H7 (cell line): Measurements from ENCODE around the gene KIFC3. TPM values are rescaled to one million over a fixed set of nuclear protein-coding genes. Genes with fewer than 3 reads are reported as not detected.
"Not testable (repeated sequence)": the region's sequence is repeated elsewhere in the genome, so short reads cannot be mapped to it uniquely, and the experiment has no call there.

ENCODE experiments used
- DNase-seq: peaks from one replicate; pipeline ENCODE4 v3.0.0; 2012
- H3K27me3 ChIP-seq: 2 replicates; pipeline ENCODE4 v1.6.0; 2011; ENCODE audit warnings: mild to moderate bottlenecking, low read length; ENCODE audit not compliant: control insufficient read depth, insufficient read depth
- H3K36me3 ChIP-seq: replicated peaks from 2 replicates; pipeline ENCODE4 v1.5.1; 2011; ENCODE audit warnings: low read length; ENCODE audit not compliant: control insufficient read depth, insufficient read depth
- H3K4me3 ChIP-seq: 2 replicates; pipeline ENCODE4 v1.5.1; 2011; ENCODE audit warnings: low read depth, mild to moderate bottlenecking, control low read depth, low read length, moderate library complexity; ENCODE audit not compliant: insufficient read depth
- total RNA-seq: library from RNA; depleted of rRNA; stranded (reverse); fragments of >200 nt; shearing (Covaris generic); gene quantifications from 2 replicates; pipeline ENCODE4 v1.2.3, GENCODE V29; 2014

The KIFC3 gene
- total RNA-seq, 1 experiment from 2014 or later = 20.4 TPM

DNA sequence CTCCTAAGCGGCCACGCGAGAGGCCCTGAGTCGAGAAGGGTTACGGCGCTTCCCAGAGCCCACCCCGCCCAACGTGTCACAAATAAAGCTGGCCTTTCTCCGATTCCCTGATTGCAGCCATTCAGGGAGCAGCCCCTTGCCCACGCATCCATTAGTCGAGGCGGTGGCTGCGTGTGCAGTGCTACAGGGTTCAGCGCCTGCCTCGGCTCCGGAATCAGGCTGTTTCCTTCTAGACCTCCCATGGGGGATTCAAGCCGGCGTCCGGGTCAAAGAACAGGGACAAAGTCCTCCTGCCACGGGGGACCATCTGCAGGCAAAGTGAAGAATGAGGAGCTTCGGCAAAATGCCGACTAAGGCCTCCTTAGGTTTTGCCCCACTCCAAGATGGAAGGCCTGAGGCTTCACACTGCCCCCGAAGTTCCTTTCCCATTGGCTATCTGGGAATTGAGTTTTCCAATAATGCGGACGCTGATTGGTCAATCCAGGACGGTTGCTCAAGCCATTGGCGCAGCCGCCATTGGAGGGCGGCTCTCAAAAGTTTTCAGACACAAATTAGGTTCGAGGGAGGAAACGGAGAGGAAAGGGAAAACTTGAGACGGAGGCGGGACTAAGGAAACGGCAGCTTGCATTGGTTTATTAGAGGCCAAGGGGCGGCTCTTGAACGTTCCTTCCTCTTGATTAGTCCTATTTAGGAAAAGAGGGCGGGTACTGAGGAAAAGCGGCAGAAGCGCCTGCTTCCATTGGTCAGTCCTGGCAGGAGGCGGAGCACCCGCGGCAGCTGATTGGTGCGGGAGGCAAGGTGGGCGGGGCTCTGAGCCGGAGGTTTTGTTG, 67.2 kb downstream of the KIFC3 start:
- Histone ChIP-seq H3K36me3 (no peaks in the 10 kb centered on the region; the same call in 1 of the 2 replicates), H3K27me3 (no peaks in the 10 kb centered on the region), H3K4me3 (peak overlapping the region; percentile 73)
- DNase-seq = peak; percentile 99

DNA sequence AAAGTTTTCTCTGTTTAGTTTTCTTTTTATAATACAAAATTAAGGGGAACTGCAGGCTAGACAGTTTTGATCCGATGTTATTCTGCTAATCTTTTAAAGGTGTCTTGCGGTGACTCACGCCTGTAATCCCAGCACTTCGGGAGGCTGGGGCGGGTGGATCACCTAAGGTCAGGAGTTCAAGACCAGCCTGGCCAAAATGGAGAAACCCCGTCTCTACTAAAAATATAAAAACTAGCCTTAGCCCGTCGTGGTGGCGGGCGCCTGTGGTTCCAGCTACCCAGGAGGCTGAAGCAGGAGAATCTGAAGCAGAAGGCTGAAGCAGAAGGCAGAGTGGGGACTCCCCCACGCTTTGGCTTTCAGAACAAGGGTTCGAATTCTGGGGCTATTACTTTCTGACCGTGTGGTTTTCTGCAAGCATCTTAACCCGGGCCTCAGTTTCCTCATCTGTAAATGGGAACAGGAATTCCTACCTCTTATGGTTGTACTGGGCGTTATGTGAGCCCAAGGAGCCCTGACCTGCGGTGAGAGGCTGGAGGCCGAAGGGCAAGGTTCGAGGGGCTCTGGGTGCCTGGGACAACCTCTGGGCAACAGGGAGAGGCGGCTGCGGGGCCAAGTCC, 67.9 kb downstream of the KIFC3 start:
- Histone ChIP-seq H3K36me3 (no peaks in the 10 kb centered on the region; the same call in 1 of the 2 replicates), H3K4me3 (peak overlapping the region; percentile 67), H3K27me3 (no peaks in the 10 kb centered on the region)
- DNase-seq = no peak

DNA sequence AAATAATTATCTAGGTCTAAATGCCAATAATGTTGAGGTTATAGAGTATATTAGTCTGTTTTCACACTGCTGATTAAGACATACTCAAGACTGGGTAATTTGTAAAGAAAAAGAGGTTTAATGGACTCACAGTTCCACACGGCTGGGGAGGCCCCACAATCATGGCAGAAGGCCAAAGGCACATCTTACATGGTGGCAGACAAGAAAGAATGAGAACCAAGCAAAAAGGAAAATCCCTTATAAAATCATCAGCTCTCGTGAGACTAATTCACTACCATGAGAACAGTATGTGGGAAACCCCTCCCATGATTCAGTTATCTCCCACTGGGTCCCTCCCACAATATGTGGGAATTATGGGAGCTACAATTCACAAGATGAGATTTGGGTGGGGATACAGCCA, 69.6 kb downstream of the KIFC3 start:
- H3K4me3 ChIP-seq = no peak overlapping the region
- no peaks in the 10 kb centered on the region for H3K27me3 ChIP-seq
- no peaks in the 10 kb centered on the region; the same call in 1 of the 2 replicates for H3K36me3 ChIP-seq
- DNase-seq = no peak

DNA sequence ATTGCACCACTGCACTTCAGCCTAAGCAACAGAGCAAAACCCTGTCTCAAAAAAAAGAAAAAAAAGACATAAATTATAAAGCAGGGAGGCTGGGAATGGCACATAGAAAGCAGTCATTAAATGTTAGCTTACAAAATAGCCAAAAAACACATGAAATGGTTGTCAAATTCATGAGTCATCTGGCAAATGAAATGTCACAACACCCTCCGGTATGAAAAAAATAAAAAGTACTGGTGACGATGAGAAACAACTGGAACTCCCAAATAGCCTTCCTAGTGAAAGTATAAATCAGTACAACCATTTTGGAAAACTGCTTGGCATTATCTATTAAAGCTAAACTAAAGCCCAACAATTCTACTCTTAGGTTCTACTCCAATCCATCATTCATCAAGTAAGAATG, 70.3 kb downstream of the KIFC3 start:
- no peaks in the 10 kb centered on the region for H3K27me3 ChIP-seq
- H3K36me3 ChIP-seq = no peaks in the 10 kb centered on the region; the same call in 1 of the 2 replicates
- H3K4me3 ChIP-seq = no peak overlapping the region
- no peak for DNase-seq

DNA sequence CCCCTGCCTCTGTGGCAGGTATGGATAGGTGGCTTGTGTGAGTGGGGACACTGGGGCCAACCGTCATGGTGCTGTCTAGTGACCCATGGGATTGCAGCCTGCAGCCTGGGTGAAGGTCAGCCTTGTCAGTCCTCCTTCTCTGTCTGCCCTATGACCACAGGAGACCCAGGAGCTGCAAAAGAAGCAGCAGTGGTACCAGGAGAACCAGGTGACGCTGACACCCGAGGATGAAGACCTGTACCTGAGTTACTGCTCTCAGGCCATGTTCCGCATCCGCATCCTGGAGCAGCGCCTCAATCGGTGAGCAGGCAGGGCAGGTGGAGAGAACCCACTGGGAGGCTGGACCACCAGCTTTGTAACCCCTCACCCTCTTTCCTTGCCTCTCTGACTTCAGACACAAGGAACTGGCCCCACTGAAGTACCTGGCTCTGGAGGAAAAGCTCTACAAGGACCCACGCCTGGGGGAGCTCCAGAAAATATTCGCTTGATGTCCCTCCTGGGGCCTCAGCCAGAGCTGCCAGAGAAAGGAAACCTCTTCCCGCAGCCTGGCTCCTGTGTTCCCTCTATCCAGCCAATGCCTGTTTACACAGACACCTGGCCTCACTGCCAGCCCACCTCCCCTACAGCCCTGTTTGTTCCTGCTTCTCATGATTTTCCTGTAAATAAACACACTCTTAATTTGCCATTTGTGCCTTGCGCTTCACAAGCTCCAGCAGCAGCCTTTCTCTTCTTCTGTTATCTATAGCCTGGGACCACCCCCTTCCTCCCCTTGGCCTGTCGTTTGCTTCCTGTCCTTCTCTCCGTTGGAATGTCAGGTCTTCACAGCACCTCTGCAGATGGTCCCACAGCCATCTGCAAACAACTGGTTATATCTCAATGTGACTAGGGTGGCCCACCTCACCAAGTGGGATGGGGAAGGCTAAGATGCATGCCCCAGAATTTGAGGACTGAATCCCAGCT, 71.2 kb downstream of the KIFC3 start:
- Histone ChIP-seq H3K4me3 (no peak overlapping the region), H3K36me3 (no peaks in the 10 kb centered on the region), H3K27me3 (no peaks in the 10 kb centered on the region)
- DNase-seq = no peak

DNA sequence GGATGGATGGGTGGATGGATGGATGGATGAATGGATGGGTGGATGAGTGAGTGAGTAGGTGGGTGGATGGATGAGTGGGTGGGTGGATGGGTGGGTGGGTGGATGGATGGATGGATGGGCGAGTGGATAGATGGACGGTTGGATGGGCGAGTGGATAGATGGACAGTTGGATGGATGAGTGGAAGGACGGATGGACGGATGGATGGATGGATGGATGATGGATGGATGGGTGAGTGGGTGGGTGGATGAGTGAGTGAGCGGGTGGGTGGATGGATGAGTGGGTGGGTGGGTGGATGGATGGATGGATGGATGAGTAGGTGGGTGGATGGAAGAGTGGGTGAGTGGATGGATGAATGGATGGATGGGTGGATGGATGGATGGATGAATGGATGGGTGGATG, 72.4 kb downstream of the KIFC3 start:
- not testable (repeated sequence) for DNase-seq, H3K36me3 ChIP-seq, H3K4me3 ChIP-seq

DNA sequence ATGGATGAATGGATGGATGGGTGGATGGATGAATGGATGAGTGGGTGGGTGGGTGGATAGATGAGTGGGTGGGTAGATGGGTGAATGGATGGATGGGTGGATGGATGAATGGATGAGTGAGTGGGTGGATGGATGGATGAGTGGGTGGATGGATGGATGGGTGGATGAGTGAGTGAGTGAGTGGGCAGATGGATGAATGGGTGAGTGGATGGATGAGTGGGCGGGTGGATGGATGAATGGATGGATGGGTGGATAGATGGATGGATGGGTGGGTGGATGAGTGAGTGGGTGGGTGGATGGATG, 73.2 kb downstream of the KIFC3 start:
- H3K27me3 ChIP-seq = no peaks in the 10 kb centered on the region
- DNase-seq = no peak
- H3K36me3 ChIP-seq = no peaks in the 10 kb centered on the region
- no peak overlapping the region for H3K4me3 ChIP-seq

More for the DNA sequence above, 72.4 kb downstream of the KIFC3 start:
- H3K27me3 ChIP-seq = not testable (repeated sequence)

DNA sequence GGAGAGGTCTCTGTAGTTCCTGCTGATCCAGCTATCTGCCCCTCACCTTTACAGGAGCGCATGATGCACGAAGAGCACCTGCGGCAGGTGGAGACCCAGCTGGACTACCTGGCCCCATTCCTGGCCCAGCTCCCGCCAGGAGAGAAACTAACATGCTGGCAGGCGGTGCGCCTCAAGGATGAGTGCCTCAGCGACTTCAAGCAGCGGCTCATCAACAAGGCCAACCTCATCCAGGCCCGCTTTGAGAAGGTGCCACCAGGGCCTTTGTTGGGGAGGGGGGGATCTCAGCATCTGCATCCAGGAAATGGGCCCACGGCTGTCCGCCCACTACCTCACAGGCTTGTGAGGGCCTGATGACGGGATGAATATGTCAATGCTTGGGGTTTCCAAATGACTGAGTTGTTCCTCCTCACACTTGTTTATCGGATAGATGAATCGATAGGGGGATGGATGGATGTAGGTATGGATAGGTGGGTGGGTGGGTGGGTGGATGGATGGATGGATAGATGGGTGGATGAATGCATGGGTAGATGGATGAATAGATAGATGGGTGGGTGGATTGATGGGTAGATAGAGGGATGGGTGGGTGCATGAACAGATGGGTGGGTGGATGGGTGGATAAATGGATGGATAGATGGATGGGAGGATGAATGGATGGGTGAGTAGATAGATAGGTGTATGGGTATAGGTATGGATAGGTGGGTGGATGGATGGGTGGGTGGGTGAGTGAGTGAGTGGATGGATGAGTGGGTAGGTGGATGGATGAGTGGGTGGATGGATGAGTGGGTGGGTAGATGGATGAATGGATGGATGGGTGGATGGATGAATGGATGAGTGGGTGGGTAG, 73.7 kb downstream of the KIFC3 start:
- DNase-seq = no peak
- Histone ChIP-seq H3K27me3 (no peaks in the 10 kb centered on the region), H3K36me3 (no peaks in the 10 kb centered on the region), H3K4me3 (no peak overlapping the region)

DNA sequence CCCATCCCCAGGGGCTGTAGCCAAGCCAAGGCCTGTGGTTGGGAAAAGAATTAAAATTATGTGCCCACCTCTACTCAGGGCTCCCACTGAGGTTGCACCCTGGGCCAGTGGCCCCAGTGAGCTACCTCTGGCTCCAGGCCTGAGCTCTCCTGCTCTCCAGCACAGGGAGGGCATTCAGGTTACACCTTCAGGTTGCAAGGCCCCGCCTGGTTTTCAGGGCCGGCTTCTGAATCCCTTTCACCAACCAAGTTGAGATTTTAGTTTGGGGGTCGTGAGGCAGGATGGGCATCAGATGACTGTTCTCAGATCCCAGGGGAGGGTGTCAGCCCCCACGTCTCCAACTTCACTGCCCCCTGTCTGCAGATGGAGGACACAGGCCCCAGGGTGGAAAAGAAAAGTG, 74.7 kb downstream of the KIFC3 start:
- Histone ChIP-seq H3K27me3 (no peaks in the 10 kb centered on the region), H3K4me3 (no peak overlapping the region), H3K36me3 (no peaks in the 10 kb centered on the region)
- peak; percentile 42 for DNase-seq

DNA sequence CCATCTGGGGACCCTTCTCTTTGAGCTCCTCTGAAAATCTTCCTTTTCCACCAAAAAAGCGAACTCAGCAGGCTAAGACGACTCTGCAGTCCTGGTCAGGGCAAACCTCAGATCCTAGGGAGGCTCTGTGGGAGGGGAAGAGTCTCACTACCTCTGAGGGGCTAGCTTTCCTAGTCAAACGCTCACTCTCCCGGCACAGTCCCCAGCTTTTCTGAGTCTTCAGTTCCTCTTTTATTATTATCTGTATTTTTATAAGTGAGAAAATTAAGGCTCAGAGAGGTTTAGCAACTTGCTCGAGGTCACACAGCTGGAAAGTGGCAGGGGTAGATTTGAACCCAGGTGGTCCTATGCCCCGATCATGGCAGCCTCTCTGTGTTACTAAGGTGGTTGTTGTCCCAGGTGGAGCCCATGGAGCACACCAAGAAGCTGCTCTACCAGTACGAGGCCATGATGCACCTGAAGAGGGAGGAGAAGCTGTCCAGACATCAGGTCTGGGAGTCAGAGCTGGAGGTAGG, 75.8 kb downstream of the KIFC3 start:
- Histone ChIP-seq H3K4me3 (no peak overlapping the region), H3K36me3 (no peaks in the 10 kb centered on the region), H3K27me3 (no peaks in the 10 kb centered on the region)
- DNase-seq = no peak

DNA sequence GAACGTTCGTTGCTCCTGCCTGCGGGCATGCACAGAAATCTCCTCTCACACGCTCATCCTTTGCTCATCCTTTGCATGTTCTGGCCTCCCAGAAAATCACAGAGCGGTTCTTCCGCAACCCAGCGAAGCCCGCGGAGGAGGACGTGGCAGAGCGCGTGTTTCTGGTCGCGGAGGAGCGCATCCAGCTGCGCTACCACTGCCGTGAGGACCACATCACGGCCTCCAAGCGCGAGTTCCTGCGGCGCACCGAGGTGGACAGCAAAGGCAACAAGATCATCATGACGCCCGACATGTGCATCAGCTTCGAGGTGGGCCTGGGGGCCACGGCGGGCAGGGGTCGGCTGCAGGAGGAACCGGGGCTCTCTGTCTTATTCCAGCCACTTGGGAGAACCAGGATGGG, 76.3 kb downstream of the KIFC3 start:
- no peaks in the 10 kb centered on the region for H3K27me3 ChIP-seq
- peak; percentile 40 for DNase-seq
- H3K4me3 ChIP-seq = no peak overlapping the region

DNA sequence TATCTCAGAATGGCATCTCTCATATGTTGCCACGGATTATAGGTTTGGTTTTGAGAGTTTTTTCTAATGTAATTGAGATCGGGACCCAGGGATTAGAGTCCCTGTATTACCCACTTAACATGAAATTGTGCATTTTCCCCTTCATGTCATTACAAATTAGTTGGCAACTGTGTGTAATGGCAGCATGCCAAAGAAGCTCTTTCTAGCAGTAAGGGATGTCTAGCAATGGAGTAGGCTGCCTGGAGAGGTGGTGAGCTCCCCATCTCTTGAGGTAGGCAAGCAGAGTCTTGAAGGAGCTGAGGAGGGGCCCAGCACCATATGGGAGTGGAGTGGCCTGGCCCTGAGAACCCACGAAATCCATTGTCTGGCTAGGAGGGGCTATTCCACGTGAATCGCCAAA, 76.7 kb downstream of the KIFC3 start:
- no peaks in the 10 kb centered on the region for H3K27me3 ChIP-seq
- H3K36me3 ChIP-seq = no peaks in the 10 kb centered on the region
- H3K4me3 ChIP-seq = no peak overlapping the region
- DNase-seq = no peak

More for the DNA sequence above, 76.3 kb downstream of the KIFC3 start:
- no peaks in the 10 kb centered on the region for H3K36me3 ChIP-seq

DNA sequence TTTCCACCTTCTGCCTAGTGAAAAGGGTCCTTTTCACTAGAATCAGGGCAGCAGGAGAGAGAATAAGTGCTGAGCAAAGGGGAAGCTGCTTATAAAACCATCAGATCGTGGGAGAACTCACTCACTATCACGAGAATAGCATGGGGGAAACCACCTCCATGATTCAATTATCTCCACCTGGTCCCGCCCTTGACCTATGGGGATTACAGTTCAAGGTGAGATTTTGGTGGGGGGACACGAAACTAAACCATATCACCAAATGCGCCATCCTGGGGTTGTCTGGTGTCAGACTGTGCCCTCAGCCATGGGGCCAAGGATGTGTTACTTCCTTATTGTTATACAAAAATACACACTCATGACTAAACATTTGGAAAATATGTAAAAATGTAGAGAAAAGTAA, 77.1 kb downstream of the KIFC3 start:
- Histone ChIP-seq H3K27me3 (no peaks in the 10 kb centered on the region), H3K36me3 (no peaks in the 10 kb centered on the region), H3K4me3 (no peak overlapping the region)
- no peak for DNase-seq

DNA sequence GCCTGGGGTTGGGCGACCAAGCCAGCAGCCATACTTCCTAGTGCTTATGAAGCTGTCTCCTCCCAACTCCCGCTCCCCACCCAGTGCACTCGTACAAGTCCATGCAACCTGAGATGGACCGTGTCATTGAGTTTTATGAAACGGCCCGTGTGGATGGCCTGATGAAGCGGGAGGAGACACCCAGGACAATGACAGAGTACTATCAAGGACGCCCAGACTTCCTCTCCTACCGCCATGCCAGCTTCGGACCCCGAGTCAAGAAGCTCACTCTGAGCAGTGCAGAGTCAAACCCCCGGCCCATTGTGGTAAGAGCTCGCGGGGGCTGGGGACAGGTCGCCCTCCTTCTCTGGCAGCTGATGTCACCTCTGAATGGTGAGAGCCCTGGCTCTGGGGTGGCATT, 77.8 kb downstream of the KIFC3 start:
- H3K27me3 ChIP-seq = no peaks in the 10 kb centered on the region
- H3K36me3 ChIP-seq = no peaks in the 10 kb centered on the region
- H3K4me3 ChIP-seq = no peak overlapping the region
- DNase-seq = peak; percentile 28
